GM15510 (cell line): ENCODE data around the gene GRIN2C.

Experiments used
- POLR2A ChIP-seq: IDR thresholded peaks from 3 replicates; pipeline ENCODE4 v1.6.1; 2011; ENCODE audit warnings: borderline replicate concordance; ENCODE audit not compliant: insufficient read length; ENCODE audit errors: extremely low read depth

GRIN2C gene

DNA sequence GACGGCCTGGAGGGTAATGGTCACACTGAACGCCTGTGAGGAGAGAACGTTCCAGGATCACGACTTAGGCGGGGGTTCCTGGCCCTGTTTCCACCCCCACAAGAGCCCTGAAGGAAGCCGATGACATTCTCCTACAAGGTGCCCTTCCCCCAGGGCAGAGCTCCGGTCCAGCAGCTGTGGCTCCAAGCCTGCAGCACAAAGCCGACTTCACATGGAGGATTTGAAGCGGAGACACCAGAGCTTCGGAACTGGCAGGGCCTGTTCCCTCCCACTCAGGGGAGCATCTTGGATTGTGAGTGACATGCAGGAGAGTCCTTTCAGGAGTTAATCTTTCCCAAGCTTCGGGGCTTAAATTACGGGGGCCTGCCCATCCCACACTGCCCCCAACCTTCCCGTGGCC lies 28.8 kb upstream of the GRIN2C start:
- TF ChIP-seq POLR2A = no peak

DNA sequence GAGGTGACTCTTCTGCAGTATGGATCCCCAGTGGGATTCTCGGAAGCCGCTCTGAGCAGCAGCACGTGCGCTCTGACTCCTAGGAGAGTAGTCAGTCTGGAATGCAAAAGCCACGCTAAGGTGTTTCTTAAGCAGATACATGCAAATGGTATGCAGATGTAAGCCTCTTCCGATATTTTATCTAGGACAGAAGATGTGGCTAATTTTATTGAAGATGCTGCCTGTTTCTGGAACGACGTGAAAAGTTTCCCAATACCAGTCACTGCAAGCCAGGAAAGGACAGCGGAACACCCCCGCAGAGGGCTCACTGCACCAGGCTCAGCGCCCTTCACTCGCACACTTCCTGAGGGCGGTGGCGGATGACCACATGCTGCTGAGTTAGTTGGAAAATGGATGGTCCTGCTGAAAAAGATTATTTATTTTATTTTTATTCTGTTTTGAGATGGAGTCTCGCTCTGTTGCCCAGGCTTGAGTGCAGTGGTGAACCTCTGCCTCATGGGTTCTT lies 23.6 kb upstream of the GRIN2C start:
- TF ChIP-seq POLR2A = no peak

DNA sequence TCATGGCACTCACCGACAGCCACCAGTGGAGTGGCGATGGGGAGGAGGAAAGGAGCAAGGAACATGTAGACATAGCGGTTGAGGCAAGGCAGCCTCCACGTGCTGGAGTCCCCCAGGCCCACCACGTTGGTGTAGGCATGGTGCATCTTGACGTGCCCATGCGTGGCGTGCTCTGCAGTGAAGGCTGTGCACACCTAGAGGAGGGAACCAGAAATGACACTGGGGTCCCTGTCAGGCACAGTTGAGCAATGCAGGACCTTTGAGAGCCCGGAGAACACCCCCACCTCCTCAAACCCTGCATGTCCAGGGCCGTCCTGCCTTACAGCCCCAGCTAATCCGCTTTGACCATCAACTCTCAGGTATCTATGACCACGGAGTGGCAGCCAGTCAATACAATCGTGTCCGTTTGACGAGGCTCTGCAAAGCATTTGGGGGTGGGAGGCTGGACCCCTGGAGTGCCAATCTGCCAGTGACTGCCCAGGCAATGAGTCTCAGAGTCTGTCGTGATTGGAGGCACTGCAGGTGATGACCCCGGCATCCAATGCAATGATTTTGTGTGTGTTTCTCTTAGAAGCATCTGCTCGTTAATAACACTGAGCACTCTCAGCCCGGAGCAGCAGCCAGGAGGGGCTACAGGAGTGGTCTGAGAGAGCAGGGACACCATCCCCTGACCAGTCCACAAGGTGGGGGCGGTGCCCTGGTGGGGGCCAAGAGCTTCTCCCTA lies 23.0 kb upstream of the GRIN2C start:
- TF ChIP-seq POLR2A = no peak

DNA sequence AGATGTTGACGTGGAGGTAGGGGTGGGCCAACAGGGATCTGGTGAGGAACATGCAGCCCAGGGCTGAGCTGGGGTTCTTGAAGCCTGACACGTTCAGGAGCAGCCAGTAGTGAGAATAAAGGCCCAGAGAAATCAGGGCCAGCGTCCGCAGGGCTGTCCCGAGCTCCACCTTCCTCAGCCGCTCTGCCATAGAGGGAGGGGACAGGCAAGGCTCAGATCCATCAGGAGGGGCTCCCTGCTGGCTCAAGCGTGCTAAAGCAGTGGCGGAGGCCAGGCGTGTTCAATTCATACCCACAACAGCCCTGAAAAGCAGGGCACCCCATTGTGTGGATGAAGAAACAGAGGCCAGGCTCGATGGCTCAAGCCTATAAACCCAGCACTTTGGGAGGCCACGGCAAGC lies 21.4 kb upstream of the GRIN2C start:
- TF ChIP-seq POLR2A = no peak

DNA sequence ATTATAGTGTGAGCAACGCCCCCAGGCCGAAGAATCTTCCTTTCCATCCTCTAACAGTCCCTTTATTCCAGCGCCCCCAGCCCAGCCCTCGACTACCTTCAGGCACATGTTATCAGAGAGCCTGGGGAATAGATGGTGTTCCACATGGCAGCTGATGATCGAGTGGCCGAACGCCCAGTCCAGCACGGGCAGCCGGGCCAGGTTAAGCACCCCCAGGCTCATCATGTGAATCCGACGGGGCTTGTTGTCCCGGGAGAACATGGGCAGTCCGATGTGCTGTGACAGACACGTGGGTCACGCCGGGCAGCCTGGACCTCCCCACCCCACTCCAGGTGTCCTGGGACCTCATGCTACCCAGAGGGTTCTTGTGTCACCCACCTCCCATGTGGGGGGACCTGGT lies 19.6 kb upstream of the GRIN2C start:
- TF ChIP-seq POLR2A = no peak

DNA sequence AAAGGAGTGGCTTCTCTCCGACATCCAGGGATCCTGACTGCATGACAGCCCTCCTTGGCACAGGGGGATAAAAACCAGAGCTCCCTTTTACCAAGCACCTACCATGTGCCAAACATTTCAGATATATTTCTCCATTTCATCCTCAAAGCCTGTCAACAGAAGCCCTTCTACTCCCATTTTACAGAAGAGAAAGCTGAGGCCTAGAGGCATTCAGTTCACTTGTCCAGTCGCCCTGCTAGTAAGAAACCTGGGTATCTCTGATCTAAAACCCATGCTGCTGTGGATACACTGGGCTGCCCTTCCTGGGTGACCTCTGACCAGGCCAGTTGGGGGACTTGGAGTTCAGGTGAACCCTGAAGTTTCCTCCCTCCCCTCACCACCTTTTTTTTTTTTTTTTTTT lies 19.0 kb upstream of the GRIN2C start:
- no peak for TF ChIP-seq POLR2A

DNA sequence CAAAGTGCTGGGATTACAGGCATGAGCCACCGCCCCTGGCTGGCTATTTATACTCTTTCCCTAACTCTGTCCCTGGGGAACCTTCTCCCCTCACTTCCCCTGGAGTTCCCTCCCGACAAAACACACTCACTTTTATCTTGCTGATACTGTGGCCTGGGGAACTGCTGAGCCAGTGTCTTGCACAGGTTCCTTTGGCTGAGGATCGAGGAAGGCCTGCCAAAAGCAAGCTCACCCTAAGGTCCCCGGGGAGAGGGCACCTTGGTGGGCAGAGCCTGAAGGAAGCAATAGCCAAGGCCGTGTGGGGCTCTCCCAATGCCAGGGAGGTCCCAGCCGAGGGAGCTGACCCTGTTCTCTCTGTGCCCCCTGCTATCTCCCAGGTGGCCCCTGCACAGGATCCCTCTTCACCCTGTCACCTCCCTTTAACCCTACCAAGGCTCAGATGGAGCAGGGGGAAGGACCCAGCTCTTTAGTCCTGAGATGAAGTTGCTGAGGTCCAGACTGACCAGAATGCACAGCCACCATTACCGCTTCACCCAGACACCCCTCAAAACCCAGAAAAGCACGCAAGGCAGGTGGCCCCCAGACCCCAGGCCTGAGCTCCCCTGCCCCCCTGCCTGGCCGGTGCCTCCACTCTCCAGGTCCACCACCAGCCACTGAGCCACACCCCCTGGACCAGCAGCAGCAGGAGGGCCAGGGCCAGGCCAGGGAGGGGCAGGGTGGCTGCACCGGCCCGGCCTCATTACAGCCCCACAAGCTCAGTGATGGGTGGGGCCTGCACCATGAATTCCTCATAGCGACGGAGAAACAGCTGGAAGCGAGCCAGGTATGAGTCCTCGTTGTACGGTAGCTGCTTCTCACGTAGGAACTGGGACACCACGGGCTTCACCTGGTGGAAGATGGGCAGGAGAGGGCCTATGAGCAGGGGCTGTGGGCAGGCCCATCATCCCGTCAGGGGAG lies 18.2 kb upstream of the GRIN2C start:
- TF ChIP-seq POLR2A = no peak

DNA sequence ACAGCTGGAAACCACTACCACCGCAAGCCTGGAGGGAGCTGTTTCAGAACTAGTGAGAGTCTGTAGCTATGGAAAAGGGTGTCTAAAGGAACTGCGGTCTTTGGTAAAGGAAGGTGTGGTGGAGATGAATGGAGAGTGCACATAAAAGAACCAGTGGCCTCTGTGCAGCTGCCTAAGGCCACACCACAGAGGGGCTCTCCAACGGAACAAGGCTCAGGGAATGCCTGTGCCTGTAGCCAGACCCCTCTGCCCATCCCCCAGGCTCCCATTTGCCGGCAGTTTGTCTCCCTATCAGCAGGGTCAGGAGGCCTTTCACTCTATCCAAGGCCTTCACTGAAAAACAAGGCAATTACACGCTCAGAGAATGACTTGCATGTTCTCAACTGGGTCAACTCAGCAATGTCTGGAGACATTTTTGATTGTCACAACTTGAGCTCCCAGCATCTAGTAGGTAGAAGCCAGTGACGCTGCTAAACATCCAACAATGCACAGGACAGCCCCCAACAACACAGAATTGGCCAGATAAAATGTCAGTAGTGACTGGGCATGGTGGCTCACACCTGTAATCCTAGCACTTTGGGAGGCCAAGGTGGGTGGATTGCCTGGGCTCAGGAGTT lies 16.4 kb upstream of the GRIN2C start:
- TF ChIP-seq POLR2A = no peak

DNA sequence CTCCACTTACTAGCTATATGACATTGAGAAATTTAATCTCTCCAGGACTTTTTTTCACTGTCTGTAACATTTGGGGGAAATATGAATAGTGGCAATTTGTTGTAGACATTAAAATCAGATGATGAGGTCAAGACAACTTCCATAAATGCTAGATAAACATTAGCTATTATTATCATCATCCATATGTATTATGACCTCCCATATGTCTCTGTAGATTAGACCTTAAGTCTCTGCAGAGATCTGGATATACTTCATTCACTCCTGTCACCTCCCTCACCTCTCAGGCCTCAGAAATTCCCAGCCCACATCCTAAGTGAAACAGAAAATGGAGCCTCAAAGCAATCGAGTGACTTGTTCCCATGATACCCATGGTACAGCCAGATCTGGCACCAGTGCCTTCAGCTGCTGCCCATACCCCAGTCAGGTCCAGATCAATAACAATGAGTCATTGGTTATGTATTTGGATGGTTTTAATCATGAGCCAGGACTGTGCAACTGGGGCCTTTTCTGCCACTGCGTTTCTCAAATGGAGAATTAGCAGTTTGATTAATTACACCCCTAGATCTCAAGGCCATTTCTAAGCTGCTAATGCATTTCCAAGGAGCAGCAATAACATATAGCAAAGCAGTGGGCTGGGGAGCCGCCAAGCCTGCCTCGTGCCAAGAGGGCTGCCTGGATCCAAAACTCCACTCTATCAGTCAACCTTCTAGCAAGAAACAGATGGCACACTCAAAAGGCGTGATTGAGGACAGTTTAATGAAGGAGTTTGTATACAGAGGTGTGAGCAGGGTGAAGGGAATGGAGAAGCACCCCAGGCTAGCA lies 15.7 kb upstream of the GRIN2C start:
- TF ChIP-seq POLR2A = no peak

DNA sequence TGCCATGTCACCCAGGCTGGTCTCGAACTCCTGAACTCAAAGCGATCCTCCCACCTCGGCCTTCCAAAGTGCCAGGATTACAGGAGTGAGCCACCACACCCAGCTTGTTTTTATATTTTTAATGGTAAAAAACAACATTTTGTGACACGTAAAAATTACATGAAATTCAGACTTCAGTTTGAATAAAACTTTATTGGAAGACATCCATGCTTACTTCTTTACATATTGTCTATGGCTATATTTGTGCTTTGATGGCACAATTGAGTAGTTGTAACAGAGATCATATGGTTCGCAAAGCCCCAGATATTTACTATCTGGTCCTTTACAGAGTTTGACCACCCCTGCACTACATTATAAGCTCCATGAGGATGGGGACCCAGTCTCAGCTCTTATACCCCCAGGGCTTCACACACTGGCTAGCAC lies 14.9 kb upstream of the GRIN2C start:
- no peak for TF ChIP-seq POLR2A

DNA sequence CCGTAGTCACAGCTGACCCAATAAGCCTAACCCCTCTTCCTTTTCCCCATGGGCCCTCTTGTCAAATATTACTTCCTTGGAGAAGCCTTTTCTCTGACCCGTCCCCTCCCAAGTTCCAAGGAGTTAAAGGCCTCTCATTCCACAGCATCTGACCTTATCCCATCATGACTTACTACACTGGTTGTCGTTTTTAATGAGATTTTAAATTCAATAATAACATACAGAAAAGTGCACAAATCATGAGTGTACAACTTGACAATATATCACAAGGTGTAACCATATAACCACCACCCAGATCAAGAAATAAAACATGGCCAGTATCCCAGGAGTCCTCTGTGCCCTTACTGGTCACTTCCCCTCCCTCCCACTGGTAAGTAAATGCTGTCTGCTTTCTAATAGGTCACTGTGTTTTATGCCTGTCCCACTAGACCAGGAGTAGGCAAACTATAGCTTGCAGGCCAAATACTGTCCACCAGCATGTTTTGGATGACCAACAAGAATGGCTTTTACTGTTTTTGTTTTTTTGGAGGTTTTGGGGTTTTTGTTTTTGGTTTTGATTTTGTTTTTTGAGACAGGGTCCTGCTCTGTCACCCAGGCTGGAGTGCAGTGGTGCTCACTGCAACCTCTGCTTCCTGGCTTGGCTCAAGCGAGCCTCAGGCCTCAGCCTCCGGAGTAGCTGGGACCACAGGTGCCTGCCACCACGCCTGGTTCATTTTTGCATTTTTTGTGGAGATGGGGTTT lies 14.4 kb upstream of the GRIN2C start:
- no peak for TF ChIP-seq POLR2A

DNA sequence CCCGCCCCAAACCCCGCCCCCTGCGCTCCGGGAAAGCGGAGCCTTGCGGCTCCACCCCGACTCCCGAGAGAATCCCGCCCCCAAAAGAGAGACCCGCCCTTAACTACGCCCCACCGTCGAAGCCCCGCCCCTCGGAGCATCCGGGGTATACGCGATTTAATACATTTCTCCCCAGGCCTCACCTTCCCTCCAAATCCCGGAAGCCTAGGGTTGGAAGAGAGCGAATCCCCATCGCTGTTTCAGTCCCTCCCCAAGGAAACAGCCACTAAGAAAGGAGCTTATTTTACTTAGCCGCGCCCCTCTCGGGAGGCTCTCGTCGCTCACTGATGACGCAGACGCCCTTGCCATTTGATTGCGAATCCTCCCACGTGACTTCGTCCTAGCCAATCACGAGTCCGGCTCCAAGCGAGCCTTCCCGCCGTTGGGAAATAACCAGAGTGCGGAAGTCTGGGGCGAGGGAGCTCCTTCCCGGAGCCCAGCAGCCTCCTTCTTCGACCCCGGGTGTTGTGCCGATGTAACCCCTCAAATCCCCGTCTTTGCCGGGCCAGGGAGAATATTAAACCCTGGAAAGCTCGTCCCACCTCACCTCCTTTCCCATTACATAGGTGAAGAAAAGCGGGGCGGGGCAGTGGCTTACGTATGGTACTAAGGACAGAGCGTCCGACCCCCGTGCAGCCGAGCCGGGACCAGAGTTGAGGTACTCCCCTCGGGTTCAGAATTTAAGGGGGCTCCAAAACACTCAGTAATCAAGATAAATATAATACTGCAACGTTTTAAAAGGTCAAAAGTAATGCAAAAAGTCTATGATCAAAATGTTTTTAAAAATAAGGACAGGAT lies 13.6 kb upstream of the GRIN2C start:
- peak; percentile 95 for TF ChIP-seq POLR2A
